ENCODE results near the gene ID3.

ID3 gene

DNA sequence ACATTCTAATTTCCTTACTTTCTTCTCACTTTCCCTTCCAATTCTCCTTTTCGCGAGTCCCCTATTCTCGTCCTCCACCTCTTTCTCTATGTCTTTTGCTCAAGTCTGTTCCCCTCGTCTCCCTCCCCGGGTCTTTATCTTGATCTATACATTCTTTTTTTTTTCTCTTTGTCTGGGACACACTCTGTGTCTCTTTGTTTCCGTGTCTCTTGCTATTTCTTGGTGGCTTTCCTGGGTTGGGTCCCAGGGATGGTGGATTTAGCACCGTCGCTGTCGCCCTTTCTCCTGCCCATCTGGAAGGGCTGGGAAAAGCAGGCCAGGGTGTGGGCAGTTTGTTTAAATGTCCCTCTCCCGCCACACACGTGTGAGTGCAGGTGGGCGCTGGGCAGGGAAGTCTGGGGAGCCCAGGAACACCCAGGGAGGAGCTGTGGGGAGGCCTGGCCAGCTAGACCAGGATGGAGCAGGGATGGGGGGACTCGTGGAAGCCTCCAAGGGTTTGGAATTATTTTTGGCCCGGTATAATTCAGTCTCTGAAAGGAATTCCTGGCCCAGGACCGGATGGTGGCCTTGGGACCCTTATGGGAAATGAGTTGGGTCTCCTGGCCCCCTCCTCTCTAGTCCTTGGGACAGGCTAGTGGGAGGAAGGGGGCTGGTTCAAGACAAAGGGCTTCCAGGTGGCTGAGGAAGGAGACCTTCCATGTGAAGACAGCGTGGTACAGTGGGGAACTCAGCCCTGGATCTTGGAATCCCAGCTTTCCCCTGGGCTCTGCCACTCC, 9.5 kb upstream of the ID3 start:
- no peak for DNase-seq
- intact Hi-C loops (cut with DNase I), result no loop called here

- peak; percentile 61 to 93 (median 80) for DNase-seq
- intact Hi-C loops (cut with DNase I), result no loop called here
Measured at GRCh38 chr1:23567996-23568607, 8.8 kb upstream of the ID3 start.

GRCh38 chr1:23567629-23567995, 8.3 kb upstream of the ID3 start:
- intact Hi-C loops (cut with DNase I), result no loop called here
- DNase-seq, result peak in 1 of 42 donors; percentile 59

- intact Hi-C loops (cut with DNase I), result no loop called here
- no peak for DNase-seq
Measured at GRCh38 chr1:23566304-23566703, 7.0 kb upstream of the ID3 start.

- intact Hi-C loops (cut with DNase I), result no loop called here
Measured at GRCh38 chr1:23565776-23566175, 6.5 kb upstream of the ID3 start.

GRCh38 chr1:23564529-23565122, 5.3 kb upstream of the ID3 start:
- no peak for DNase-seq
- intact Hi-C loops (cut with DNase I), result no loop called here

More at GRCh38 chr1:23565776-23566175, 6.5 kb upstream of the ID3 start:
- no peak for DNase-seq

- intact Hi-C loops (cut with DNase I), result no loop called here
- no peak for DNase-seq
Measured at GRCh38 chr1:23563755-23564374, 4.6 kb upstream of the ID3 start.

DNA sequence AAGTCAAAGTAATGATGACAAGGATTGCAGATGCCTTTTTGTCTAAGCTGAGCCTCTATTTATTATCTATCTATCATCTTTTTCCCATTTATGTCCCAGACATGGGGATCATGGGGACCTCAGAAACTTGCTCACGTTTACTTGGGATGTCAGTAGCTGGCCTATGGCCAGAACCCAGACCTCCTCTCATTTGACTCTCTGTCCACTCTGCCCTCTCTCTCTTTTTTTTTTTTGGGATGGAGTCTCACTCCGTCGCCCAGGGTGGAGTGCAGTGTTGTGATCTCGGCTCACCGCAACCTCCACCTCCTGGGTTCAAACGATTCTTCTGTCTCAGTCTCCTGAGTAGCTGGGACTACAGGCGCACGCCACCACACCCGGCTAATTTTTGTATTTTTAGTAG, 3.7 kb upstream of the ID3 start:
- intact Hi-C loops (cut with DNase I), result no loop called here
- no peak for DNase-seq

DNA sequence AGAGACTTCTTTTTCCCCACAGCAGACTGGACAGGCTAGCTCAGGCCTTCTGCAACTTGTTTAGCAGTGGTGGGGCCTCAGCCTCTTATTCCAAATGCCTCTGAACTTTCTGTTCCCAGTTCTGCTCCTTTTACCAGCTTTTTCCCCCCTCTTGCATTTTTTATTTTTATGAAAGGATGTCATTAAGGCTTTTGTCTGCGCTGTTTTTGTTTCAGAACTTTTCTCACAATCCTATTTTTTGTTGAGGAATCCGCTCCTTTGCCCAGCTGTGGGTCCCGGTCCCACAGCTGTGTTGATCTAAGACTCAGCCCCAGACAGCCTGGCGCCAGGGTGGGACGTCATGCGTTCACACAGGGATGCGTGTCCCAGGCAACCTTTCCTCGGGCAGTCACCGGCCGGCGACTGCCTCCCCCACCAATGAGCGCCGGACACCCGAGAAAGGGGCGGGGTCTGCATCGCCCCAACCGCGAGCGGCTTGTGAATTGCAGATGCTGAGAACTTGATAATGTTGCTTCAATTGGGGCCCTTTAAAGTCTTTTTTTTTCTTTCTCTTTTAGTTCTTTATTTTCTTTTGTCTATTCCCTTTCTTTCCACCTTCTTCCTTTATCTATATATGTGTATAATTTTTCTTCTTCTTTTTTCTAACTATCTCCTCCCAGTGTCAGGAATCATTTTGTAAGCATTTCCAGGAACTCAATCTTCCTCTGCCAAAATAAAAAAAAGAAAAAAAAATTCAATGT, 3.0 kb upstream of the ID3 start:
- intact Hi-C loops (cut with DNase I), result no loop called here

GRCh38 chr1:23561813-23562100, 2.5 kb upstream of the ID3 start:
- intact Hi-C loops (cut with DNase I), result no loop called here

More for the DNA sequence above, 3.0 kb upstream of the ID3 start:
- DNase-seq, result peak; percentile 82 to 96 (median 92)

GRCh38 chr1:23561076-23561812, 1.9 kb upstream of the ID3 start:
- intact Hi-C loops (cut with DNase I), result no loop called here

More at GRCh38 chr1:23561813-23562100, 2.5 kb upstream of the ID3 start:
- no peak for DNase-seq

DNA sequence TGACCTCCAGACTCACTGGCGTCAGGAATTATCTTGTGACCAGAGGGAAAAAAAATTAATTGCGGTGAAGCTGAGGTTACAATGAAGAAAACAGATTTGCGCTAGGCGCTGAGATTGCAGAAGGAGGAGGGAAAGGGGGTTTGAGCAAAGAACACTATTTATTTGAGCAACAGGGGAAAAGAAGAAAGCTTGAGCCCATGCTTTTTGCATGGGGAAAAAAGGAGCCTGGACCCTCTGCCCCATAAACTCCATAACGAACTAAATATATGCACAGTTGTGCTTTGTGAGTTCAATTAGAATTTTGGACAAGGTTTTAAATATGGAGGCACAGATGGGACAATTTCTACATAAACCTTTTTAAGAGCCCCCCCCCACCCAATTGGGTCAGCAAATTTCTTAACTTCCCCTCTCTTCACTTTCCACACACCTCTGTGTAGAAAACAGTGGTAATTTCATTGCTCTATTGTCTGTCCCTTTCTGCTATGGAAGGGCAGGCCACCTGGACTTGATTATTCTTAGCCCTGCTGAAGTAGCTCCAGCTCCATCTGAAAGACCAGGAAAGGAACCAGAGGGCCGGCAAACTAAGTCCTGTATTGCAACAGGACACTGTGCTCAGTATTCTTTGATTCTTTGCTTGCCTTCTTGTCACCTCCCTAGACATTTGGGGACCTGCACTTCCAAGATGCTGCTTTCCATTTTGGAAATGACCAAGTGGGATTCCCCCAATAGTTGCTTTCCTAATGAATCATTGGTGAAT, 862 bp upstream of the ID3 start:
- DNase-seq, result no peak
- intact Hi-C loops (cut with DNase I), result no loop called here

More at GRCh38 chr1:23561076-23561812, 1.9 kb upstream of the ID3 start:
- DNase-seq, result no peak

- intact Hi-C loops (cut with DNase I), result no loop called here
- DNase-seq, result no peak
Measured at GRCh38 chr1:23558872-23559135, 497 bp downstream of the ID3 start.

- no peak for DNase-seq
- intact Hi-C loops (cut with DNase I), result no loop called here
Measured at GRCh38 chr1:23558140-23558871, 995 bp downstream of the ID3 start.

- no peak for DNase-seq
- intact Hi-C loops (cut with DNase I), result no loop called here
Measured at GRCh38 chr1:23557471-23558124, 1.7 kb downstream of the ID3 start.

DNA sequence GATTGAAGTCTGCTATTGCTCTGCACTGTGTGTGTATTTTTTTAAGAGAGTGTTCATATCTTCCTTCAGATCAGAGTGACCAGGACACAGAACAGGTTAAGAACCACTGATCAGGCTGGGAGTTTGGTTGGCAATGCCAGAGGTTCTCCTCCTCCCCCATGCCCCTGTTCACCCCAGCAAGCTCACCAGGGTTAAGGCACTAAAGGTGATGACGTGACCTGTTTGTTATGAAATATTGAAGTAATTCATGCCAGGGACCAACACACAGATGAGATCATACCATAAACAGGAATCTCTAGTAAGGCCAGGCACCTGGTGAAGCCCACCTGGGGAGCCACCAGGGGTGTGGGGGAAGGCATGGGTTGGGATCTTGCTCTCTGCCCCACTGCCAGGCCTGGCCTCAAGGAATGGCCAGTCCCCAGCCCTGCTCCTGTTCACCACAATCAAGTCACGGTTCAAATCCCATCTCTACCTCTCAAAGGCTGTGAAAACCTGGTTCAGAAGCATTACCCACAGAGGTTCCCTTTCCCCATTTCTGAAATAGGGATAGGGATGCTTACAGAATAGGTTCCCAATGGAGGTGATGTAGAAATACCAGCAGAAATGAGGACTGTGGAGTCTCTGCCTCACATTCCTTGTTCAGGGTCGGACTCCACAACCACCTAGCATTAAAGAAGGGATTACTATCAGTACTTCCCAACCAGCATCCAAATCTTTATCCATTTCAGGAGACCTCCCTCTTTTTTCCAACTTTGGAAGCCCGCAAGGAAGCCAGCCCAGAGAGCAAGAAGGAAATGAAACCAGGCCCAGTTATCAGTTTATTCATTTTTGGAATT, 2.4 kb downstream of the ID3 start:
- intact Hi-C loops (cut with DNase I), result no loop called here
- no peak for DNase-seq

Measured in head of caudate nucleus (tissue), 42 donors.